Astrocyte of the spinal cord (primary cell): ENCODE data around the gene CITED2.

Experiments
- DNase-seq: peaks from one replicate; pipeline ENCODE4 v3.0.0; 2011; ENCODE audit warnings: low read depth, low spot score
- H3K4me3 ChIP-seq: 2 replicates; pipeline ENCODE4 v1.5.1; 2011; ENCODE audit warnings: low read depth, mild to moderate bottlenecking, low read length, moderate library complexity
- CTCF ChIP-seq: IDR thresholded peaks from 2 replicates; pipeline ENCODE4 v1.5.1; 2012; ENCODE audit warnings: low read depth, mild to moderate bottlenecking, low read length, inconsistent platforms
- in situ Hi-C: cut with HindIII; loops from 2 replicates; pipeline ENCODE4 v1.10.0; 2017; ENCODE audit warnings: low sequenced_read_pairs

CITED2 gene

GRCh38 chr6:139372326-139373153 lies 1.9 kb downstream of the CITED2 start:
- peak overlapping the region; percentile 89 for H3K4me3 ChIP-seq
- in situ Hi-C loops = no loop called here
- peak; percentile 37 for DNase-seq
- no peak for TF ChIP-seq CTCF

GRCh38 chr6:139371421-139372203 lies 2.8 kb downstream of the CITED2 start:
- peak overlapping the region; percentile 89 for H3K4me3 ChIP-seq
- in situ Hi-C loops = no loop called here
- no peak for TF ChIP-seq CTCF
- DNase-seq = peak; percentile 43

DNA sequence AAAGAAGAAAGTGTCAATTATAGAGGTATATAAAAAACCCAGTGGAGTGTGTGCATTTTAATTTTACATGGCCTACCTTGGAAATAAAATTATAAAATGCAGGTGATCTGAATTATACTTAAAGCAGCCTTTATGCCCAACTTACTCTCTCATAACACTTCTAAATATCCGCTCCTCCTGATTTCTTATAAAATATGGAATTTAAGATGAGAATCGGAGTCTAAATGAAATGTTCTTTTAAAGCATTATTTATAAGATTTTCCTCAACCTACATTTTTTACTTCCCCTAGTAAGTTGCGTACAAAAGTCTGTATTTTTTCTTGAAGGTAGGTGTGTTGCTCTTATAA lies 3.5 kb downstream of the CITED2 start:
- TF ChIP-seq CTCF = no peak
- peak overlapping the region; percentile 89 for H3K4me3 ChIP-seq
- in situ Hi-C loops = no loop called here
- DNase-seq = no peak

DNA sequence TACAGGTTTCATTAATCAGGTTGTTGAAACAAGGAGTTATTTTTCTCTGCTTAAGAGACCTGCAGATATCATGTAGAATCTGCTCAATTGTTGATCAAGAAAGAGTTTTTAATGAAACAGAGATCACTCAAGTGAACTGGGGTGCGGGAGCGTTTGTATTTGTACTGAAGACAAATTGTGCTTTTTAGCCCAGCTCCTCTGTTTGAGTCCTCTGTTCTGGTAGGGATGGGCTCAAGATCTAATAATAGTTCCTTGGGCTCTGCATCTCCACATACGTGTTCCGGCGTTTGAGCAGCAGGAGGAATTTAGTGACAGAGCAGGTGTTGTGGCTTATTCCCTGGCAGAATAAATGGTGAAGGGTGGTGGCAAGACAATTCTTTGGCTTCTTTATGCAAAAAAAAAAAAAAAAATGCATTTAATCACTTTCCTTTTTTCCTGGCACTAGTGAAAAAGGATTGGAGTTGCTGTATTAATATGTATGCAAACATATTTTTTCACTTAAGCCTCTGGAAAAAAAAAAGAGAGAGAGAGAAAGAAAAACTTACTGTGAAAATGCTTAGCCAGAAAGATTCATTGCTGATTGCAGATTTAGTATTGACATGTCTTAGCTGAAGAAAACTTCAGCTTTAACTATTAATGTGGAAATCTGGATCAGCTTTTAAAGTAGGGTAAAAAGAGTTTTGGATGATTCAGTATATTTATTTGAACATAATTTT lies 4.0 kb downstream of the CITED2 start:
- no peak for TF ChIP-seq CTCF
- in situ Hi-C loops = no loop called here
- DNase-seq = peak; percentile 78
- no peak overlapping the region for H3K4me3 ChIP-seq

DNA sequence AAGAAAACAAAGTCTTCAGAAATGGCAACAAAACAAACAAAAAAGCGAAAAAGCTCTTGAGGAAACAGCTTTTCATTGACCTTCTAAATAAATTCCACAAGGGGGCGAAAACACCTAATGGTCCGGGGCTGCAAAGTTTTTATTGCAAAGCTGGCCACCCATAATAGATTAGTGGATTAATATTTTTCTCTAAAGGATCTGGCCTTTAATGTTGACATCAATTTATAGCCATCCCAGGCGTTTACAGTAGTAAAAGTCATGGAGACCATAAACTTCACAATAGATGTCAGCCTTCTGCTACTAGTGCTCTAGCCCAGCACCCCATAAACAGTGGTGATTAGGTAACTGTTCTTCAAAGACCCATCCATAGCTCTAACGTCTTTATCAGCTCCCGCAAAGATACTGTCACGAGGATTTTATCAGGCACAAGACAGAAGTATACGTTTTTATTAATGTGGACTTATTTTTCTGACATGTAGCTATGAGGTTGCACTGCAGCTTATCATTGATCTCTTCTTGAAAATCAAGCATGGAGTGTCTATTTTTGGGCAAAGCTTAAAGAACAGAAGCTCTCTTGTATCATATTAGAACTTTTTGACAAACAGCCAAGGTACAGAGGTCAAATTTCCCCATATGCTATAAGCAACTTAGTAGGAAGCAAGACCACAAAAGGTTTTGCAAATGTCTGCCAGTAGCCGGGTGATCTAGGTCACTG lies 4.7 kb downstream of the CITED2 start:
- no peak overlapping the region for H3K4me3 ChIP-seq
- in situ Hi-C loops = no loop called here
- peak; percentile 75 for DNase-seq
- peak; percentile 48 for TF ChIP-seq CTCF

GRCh38 chr6:139369068-139369467 lies 5.4 kb downstream of the CITED2 start:
- H3K4me3 ChIP-seq = no peak overlapping the region
- in situ Hi-C loops = no loop called here
- DNase-seq = no peak
- TF ChIP-seq CTCF = no peak
